Activated CD8-positive, alpha-beta T cell treated with anti-CD3 and anti-CD28 coated beads, Interleukin-2, amount 10 ng/mL, durations not matched to agents 7 days and 5 days (primary cell): Measurements from ENCODE around the gene PSMB1. TPM values are rescaled to one million over a fixed set of nuclear protein-coding genes. Genes with fewer than 3 reads are reported as not detected.

Experiments used
- ATAC-seq: fragments of 150-1000 bp; cut with Tn5 transposase; one replicate; pipeline ENCODE4 v1.10.0; 2021; ENCODE audit warnings: moderate library complexity
- CTCF ChIA-PET: fragments of 350-600 bp; sonication (Branson Sonifier 250); formaldehyde crosslinking; loops from one replicate; lab custom pipeline; 2021; ENCODE audit warnings: antibody characterized with exemption; lab: Charles Lee
- POLR2A ChIA-PET: fragments of 350-600 bp; sonication (Branson Sonifier 250); formaldehyde crosslinking; loops from one replicate; lab custom pipeline; 2021; ENCODE audit warnings: antibody characterized with exemption; lab: Charles Lee
- DNase-seq: peaks from one replicate; pipeline ENCODE4 v3.0.0-alpha.2; 2020
- H3K27ac Mint-ChIP-seq: one replicate; pipeline ENCODE4 v1.8.0; 2021; ENCODE audit warnings: mild to moderate bottlenecking, mixed read lengths
- H3K27me3 Mint-ChIP-seq: one replicate; pipeline ENCODE4 v1.8.0; 2021; ENCODE audit warnings: low read depth, mixed read lengths
- H3K36me3 Mint-ChIP-seq: one replicate; pipeline ENCODE4 v1.8.0; 2021; ENCODE audit warnings: low read depth, mixed read lengths
- H3K4me1 Mint-ChIP-seq: one replicate; pipeline ENCODE4 v1.8.0; 2021; ENCODE audit warnings: low read depth, mixed read lengths
- H3K4me3 Mint-ChIP-seq: one replicate; pipeline ENCODE4 v1.8.0; 2021; ENCODE audit warnings: mild to moderate bottlenecking, mixed read lengths
- H3K9me3 Mint-ChIP-seq: one replicate; pipeline ENCODE4 v1.8.0; 2022; ENCODE audit warnings: mixed read lengths; ENCODE audit not compliant: insufficient read depth
- total RNA-seq, 2 experiments: library from RNA; stranded (reverse); gene quantifications; one replicate each; pipeline ENCODE4 v1.2.3, GENCODE V29; 2021

PSMB1 gene
- total RNA-seq, result 100 to 1,000 TPM; 161 to 173 TPM

- H3K4me1 Mint-ChIP-seq, result peaks cover 36% of the 10 kb centered on the region
- DNase-seq (peak; percentile 86), ATAC-seq (peak; percentile 49)
- H3K9me3 Mint-ChIP-seq, result no peaks in the 10 kb centered on the region
- H3K4me3 Mint-ChIP-seq, result no peak within 1 kb of the TSS
- ChIA-PET CTCF (interaction anchor here (0.9 to 3.6 kb wide), 7 partner anchors 11 to 801 kb away, joined by 3 to 14 read pairs (median 6); partner anchors contain the start of genes DYNLT2, ERMARD and PDCD2), POLR2A (interaction anchor here (0.9 to 4.6 kb wide), 5 partner anchors 9 to 828 kb away, joined by 3 to 37 read pairs (median 6); partner anchors contain the start of genes ERMARD and PDCD2)
- H3K36me3 Mint-ChIP-seq, result peaks cover 36% of the 10 kb centered on the region
- no peaks in the 10 kb centered on the region for H3K27me3 Mint-ChIP-seq
- H3K27ac Mint-ChIP-seq, result no peak within 1 kb of the TSS
Measured at GRCh38 chr6:170552765-170553533, at the start of gene PSMB1. Gene PSMB1 (minus strand): TSS chr6:170553307. CDS start chr6:170553242, 65 bp downstream.

- no peaks in the 10 kb centered on the region for H3K36me3 Mint-ChIP-seq
- DNase-seq (no peak), ATAC-seq (no peak)
- H3K27ac Mint-ChIP-seq, result no peak overlapping the region
- peaks cover 20% of the 10 kb centered on the region for H3K27me3 Mint-ChIP-seq
- ChIA-PET CTCF (interaction anchor here (1.3 kb wide), 1 partner anchor 9 kb away, joined by 3 read pairs; no protein-coding TSS in a partner anchor), POLR2A (no interaction called here)
- H3K4me1 Mint-ChIP-seq, result no peaks in the 10 kb centered on the region
- no peak overlapping the region for H3K4me3 Mint-ChIP-seq
- peaks cover 4% of the 10 kb centered on the region for H3K9me3 Mint-ChIP-seq
Measured at GRCh38 chr6:170597278-170597677, 44.2 kb upstream of the PSMB1 start.

GRCh38 chr6:170596426-170596825, 43.3 kb upstream of the PSMB1 start:
- Mint-ChIP-seq H3K27me3 (peaks cover 17% of the 10 kb centered on the region), H3K27ac (no peak overlapping the region), H3K9me3 (peaks cover 11% of the 10 kb centered on the region), H3K4me3 (no peak overlapping the region), H3K36me3 (no peaks in the 10 kb centered on the region), H3K4me1 (no peaks in the 10 kb centered on the region)
- POLR2A ChIA-PET, result no interaction called here
- CTCF ChIA-PET, result no interaction called here
- DNase-seq (no peak), ATAC-seq (no peak)

- ChIA-PET CTCF (no interaction called here), POLR2A (no interaction called here)
- no peak overlapping the region for H3K4me3 Mint-ChIP-seq
- H3K4me1 Mint-ChIP-seq, result no peaks in the 10 kb centered on the region
- H3K27ac Mint-ChIP-seq, result no peak overlapping the region
- peaks cover 27% of the 10 kb centered on the region for H3K9me3 Mint-ChIP-seq
- no peak for ATAC-seq
- peaks cover 3% of the 10 kb centered on the region for H3K36me3 Mint-ChIP-seq
- DNase-seq, result no peak
- peaks cover 9% of the 10 kb centered on the region for H3K27me3 Mint-ChIP-seq
Measured at GRCh38 chr6:170590725-170591124, 37.6 kb upstream of the PSMB1 start.

GRCh38 chr6:170584954-170585498, 31.9 kb upstream of the PSMB1 start:
- DNase-seq, result no peak
- POLR2A ChIA-PET, result interaction anchor here (0.6 to 2.2 kb wide), 7 partner anchors 12 to 884 kb away, joined by 3 to 37 read pairs (median 3); partner anchors contain the start of genes C6orf120, PSMB1, TBP and WDR27

GRCh38 chr6:170584181-170584953, 31.3 kb upstream of the PSMB1 start, which contains the start of gene PDCD2:
Gene PDCD2 (minus strand): TSS chr6:170584637. CDS start chr6:170584581, 56 bp downstream.
- POLR2A ChIA-PET, result interaction anchor here (0.6 to 2.2 kb wide), 10 partner anchors 11 to 883 kb away, joined by 3 to 37 read pairs (median 4); partner anchors contain the start of genes C6orf120, DYNLT2, ERMARD and PSMB1
- CTCF ChIA-PET, result interaction anchor here (1.0 to 1.9 kb wide), 11 partner anchors 9 to 1001 kb away, joined by 3 to 13 read pairs (median 6); partner anchors contain the start of genes PSMB1 and TBP
- peak within 1 kb of the TSS; percentile 97 for H3K27ac Mint-ChIP-seq
- H3K4me3 Mint-ChIP-seq, result peak within 1 kb of the TSS; percentile 99
- peak; percentile 95 for DNase-seq
- H3K27me3 Mint-ChIP-seq, result no peaks in the 10 kb centered on the region
- H3K36me3 Mint-ChIP-seq, result peaks cover 41% of the 10 kb centered on the region
- peaks cover 30% of the 10 kb centered on the region for H3K4me1 Mint-ChIP-seq
- no peaks in the 10 kb centered on the region for H3K9me3 Mint-ChIP-seq
- ATAC-seq, result peak; percentile 96

More at GRCh38 chr6:170584954-170585498, 31.9 kb upstream of the PSMB1 start:
- H3K4me1 Mint-ChIP-seq, result peaks cover 30% of the 10 kb centered on the region
- ATAC-seq, result peak; percentile 0
- H3K4me3 Mint-ChIP-seq, result peak overlapping the region; percentile 99
- peaks cover 36% of the 10 kb centered on the region for H3K36me3 Mint-ChIP-seq
- H3K27ac Mint-ChIP-seq, result peak overlapping the region; percentile 97
- H3K9me3 Mint-ChIP-seq, result peaks cover 4% of the 10 kb centered on the region
- peaks cover 3% of the 10 kb centered on the region for H3K27me3 Mint-ChIP-seq
- CTCF ChIA-PET, result interaction anchor here (1.4 to 1.9 kb wide), 5 partner anchors 12 to 33 kb away, joined by 4 to 13 read pairs (median 6); partner anchors contain the start of genes PSMB1 and TBP

DNA sequence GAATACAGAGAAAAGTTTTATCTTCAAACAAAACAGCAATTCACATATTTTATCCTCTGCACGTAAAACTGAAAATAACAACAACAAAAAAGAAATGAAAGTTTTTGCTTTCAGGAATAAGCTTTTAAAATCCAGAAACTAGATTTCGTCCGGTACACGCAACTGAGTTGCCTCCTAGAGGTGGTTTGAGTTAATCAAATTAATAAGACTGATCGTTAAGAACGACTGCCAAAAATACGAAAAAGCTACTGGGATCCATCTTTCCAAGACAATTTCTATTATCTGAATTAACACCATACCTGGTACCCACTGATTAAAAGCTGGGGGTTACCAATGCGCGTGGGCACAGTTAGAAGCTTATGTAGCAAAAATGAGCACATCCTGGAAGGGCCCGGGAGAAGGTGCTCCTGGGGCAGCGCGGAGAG, 30.7 kb upstream of the PSMB1 start:
- H3K27me3 Mint-ChIP-seq, result no peaks in the 10 kb centered on the region
- DNase-seq (no peak), ATAC-seq (no peak)
- peaks cover 47% of the 10 kb centered on the region for H3K36me3 Mint-ChIP-seq
- ChIA-PET POLR2A (interaction anchor here (0.6 to 2.2 kb wide), 8 partner anchors 12 to 881 kb away, joined by 3 to 37 read pairs (median 4); partner anchors contain the start of genes DYNLT2, ERMARD, PSMB1 and TBP), CTCF (interaction anchor here (1.0 to 1.9 kb wide), 11 partner anchors 9 to 1000 kb away, joined by 3 to 13 read pairs (median 6); partner anchors contain the start of genes PSMB1 and TBP)
- H3K9me3 Mint-ChIP-seq, result no peaks in the 10 kb centered on the region
- H3K27ac Mint-ChIP-seq, result peak overlapping the region; percentile 97
- H3K4me1 Mint-ChIP-seq, result peaks cover 30% of the 10 kb centered on the region
- H3K4me3 Mint-ChIP-seq, result peak overlapping the region; percentile 96

DNA sequence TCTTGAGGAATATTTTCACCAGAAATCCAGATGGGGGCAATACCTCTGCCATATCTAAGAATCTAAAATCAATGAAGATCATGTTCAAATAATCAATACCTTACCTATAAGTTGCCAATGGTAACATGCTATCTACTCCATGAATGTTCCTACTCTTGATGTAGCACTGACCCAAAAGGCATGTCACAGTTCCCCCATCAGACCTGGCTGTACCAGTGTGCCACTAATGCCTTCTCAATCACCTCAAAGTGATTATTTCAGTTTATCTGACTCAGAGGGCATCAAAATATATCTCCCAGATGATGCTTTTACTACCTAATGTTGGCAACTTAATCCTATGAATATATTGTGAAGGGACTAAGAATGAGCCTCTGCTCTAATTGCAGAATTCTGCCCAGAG, 25.8 kb upstream of the PSMB1 start:
- H3K9me3 Mint-ChIP-seq, result no peaks in the 10 kb centered on the region
- H3K27me3 Mint-ChIP-seq, result no peaks in the 10 kb centered on the region
- no peak overlapping the region for H3K4me3 Mint-ChIP-seq
- CTCF ChIA-PET, result no interaction called here
- no peak for ATAC-seq
- peaks cover 57% of the 10 kb centered on the region for H3K36me3 Mint-ChIP-seq
- H3K4me1 Mint-ChIP-seq, result peaks cover 22% of the 10 kb centered on the region
- H3K27ac Mint-ChIP-seq, result no peak overlapping the region
- POLR2A ChIA-PET, result no interaction called here
- DNase-seq, result no peak

GRCh38 chr6:170575250-170575649, 22.1 kb upstream of the PSMB1 start:
- no peaks in the 10 kb centered on the region for H3K27me3 Mint-ChIP-seq
- CTCF ChIA-PET, result interaction anchor here (1.2 to 1.7 kb wide), 2 partner anchors 9 to 16 kb away, joined by 3 to 7 read pairs; partner anchors contain the start of gene PDCD2

DNA sequence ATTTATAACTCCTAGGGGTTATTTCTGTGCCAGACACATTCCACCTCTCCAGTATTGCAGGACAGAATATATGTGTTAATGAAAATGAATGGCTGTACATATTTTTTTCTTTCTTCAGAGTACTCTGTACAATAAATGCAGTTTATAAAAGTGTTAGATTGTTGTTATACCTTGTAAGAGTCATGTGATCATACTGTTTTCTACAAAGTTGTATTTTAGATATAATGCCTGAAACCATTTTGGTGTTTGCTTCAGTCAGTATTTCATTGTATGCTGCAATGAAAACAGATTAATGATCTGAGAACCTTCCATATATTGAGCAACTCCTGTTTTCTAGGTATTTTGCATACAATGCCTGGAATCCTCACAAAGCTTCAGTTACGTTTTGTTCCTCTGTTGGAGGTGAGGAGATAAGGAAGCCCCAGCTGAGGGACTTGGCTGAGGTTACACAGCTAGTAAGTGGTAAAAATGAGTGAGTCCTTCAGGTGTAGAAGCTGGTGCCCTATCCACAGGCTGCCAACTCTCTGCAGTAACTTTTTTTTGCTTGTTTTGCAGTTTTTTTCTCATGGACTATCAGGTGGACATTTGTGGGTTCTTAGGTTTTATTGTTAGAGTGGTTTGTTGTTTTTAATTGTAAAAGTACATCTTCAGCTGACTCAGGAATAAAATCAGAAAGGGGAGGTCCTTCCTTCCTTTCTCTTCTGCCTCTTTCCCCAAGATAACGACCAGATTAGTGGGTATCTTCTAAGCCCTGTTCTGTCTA, 19.8 kb upstream of the PSMB1 start:
- POLR2A ChIA-PET, result interaction anchor here (0.7 to 1.2 kb wide), 2 partner anchors 9 to 12 kb away, joined by 3 read pairs; partner anchors contain the start of gene PDCD2
- CTCF ChIA-PET, result interaction anchor here (1.3 kb wide), 1 partner anchor 11 kb away, joined by 6 read pairs; the partner anchor contains the start of gene PDCD2
- DNase-seq (no peak), ATAC-seq (no peak)
- Mint-ChIP-seq H3K27me3 (no peaks in the 10 kb centered on the region), H3K27ac (no peak overlapping the region), H3K4me1 (no peaks in the 10 kb centered on the region), H3K36me3 (peaks cover 37% of the 10 kb centered on the region), H3K4me3 (no peak overlapping the region), H3K9me3 (no peaks in the 10 kb centered on the region)

More at GRCh38 chr6:170575250-170575649, 22.1 kb upstream of the PSMB1 start:
- no peak overlapping the region for H3K27ac Mint-ChIP-seq
- no peaks in the 10 kb centered on the region for H3K4me1 Mint-ChIP-seq
- no peak overlapping the region for H3K4me3 Mint-ChIP-seq
- no peaks in the 10 kb centered on the region for H3K9me3 Mint-ChIP-seq
- ATAC-seq, result no peak
- peaks cover 44% of the 10 kb centered on the region for H3K36me3 Mint-ChIP-seq
- DNase-seq, result no peak
- POLR2A ChIA-PET, result interaction anchor here (1.1 kb wide), 1 partner anchor 16 kb away, joined by 3 read pairs; no protein-coding TSS in a partner anchor
